Mesothelial cell of epicardium (in vitro differentiated cells): ENCODE results near the gene LRRC45. TPM values are rescaled to one million over a fixed set of nuclear protein-coding genes. Genes with fewer than 3 reads are reported as not detected.

Experiments
- DNase-seq, 2 experiments: peaks; one replicate each; pipeline ENCODE4 v3.0.0; 2021; ENCODE audit warnings: low spot score in 2 of 2; ENCODE audit not compliant: unreplicated experiment in 2 of 2
- H3K27ac Mint-ChIP-seq: 2 replicates; pipeline ENCODE4 v1.8.0; 2021; ENCODE audit warnings: mixed read lengths
- H3K27me3 Mint-ChIP-seq: 2 replicates; pipeline ENCODE4 v1.8.0; 2021; ENCODE audit warnings: low read depth, mixed read lengths
- H3K36me3 Mint-ChIP-seq: 2 replicates; pipeline ENCODE4 v1.8.0; 2021; ENCODE audit warnings: mixed read lengths
- H3K4me1 Mint-ChIP-seq: 2 replicates; pipeline ENCODE4 v1.8.0; 2021; ENCODE audit warnings: mixed read lengths
- H3K4me3 Mint-ChIP-seq: 2 replicates; pipeline ENCODE4 v1.8.0; 2021; ENCODE audit warnings: mild to moderate bottlenecking, moderate library complexity, mixed read lengths
- H3K9me3 Mint-ChIP-seq: 2 replicates; pipeline ENCODE4 v1.8.0; 2021; ENCODE audit warnings: mixed read lengths
- CTCF ChIP-seq: fragments of 200-600 bp; sonication (generic); IDR thresholded peaks from one replicate; pipeline ENCODE4 v1.5.0; 2021; ENCODE audit warnings: antibody characterized with exemption; ENCODE audit not compliant: unreplicated experiment
- total RNA-seq: library from RNA; stranded (reverse); gene quantifications from 3 replicates; pipeline ENCODE4 v1.2.1, GENCODE V29; 2021

The LRRC45 gene
- total RNA-seq, 1 donor from 2014 or later = 16.9 TPM

DNA sequence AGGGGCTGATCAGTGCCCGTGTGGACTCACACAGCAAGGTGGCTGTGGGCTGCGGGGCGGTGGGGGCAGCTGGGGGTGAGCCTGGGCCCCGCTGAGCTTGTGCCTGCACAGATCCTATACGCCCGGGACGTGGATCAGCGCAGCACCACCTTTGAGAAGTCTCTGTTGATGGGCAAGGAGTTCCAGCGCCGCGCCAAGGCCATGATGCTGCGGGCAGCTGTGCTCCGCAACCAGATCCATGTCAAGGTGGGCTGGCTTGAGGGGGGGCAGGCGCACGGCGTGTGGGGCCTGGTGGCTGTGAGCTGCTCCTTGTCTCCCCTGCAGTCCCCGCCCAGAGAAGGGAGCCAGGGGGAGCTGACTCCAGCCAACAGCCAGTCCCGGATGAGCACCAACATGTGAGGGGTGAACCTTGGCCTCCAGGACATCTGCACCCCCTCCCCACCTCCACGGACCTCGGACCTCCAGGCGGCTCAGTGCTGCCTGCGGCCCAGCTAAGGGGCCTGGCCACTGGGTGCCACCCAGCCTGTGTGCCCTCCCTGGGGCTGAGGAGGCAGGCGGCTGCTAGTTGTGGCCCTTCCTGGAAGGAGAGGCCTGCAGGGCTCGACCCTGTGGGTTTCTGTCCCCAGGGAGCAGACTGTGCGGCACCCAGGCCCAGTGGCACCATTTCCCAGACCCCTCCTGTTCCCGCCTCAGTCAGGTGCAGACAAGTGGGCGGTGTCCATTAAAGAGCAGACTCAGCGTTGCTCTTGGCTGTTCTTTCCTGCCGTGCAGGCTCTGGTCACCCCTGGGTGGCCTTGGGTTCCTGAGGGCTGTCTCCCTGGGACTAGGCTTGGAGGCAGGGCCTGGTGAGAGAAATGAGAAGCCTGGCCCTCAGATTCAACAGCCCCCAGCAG lies 33.9 kb downstream of the LRRC45 start:
- peaks cover 5% of the 10 kb centered on the region for H3K36me3 Mint-ChIP-seq
- no peak overlapping the region for H3K27ac Mint-ChIP-seq
- H3K9me3 Mint-ChIP-seq = no peaks in the 10 kb centered on the region
- H3K4me1 Mint-ChIP-seq = peaks cover 6% of the 10 kb centered on the region
- no peak overlapping the region for H3K4me3 Mint-ChIP-seq
- TF ChIP-seq CTCF = no peak
- H3K27me3 Mint-ChIP-seq = no peaks in the 10 kb centered on the region
- DNase-seq = no peak

DNA sequence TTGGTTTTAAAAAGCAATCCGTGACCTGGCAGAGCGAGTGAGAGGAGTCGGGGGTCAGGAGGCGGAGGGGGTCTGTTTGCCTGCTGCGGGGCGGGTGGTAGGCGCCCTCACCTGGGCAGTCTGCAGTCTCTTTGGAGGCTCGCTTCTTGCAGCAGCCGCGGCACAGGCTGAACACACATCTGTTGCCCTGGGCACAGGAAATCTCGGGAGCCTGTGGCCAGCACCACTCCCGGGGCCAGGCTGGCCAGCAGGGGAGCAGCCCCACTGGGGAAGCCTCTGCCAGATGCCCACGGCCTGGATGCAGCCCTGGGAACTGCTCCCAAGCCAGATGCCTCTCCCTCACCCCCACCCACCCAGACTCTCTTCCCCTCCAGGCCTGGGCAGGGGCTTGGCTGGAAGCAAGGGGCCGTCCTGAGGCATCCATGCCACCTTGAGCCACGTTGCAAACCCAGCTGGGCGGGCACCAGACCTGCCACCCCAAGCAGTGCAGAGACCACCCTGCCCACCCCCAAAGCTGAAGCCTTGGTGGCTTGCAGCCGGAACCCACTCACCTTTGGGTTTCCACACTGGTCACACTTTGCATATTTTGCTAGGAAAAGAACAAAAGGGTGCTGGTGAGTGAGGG lies 35.2 kb downstream of the LRRC45 start:
- Mint-ChIP-seq H3K27me3 (no peaks in the 10 kb centered on the region), H3K9me3 (no peaks in the 10 kb centered on the region), H3K4me1 (peaks cover 2% of the 10 kb centered on the region), H3K36me3 (peaks cover 5% of the 10 kb centered on the region), H3K27ac (no peak overlapping the region), H3K4me3 (no peak overlapping the region)
- no peak for DNase-seq
- no peak for TF ChIP-seq CTCF

- no peaks in the 10 kb centered on the region for H3K9me3 Mint-ChIP-seq
- peaks cover 5% of the 10 kb centered on the region for H3K36me3 Mint-ChIP-seq
- no peaks in the 10 kb centered on the region for H3K4me1 Mint-ChIP-seq
- no peak for TF ChIP-seq CTCF
- no peak overlapping the region for H3K27ac Mint-ChIP-seq
- H3K4me3 Mint-ChIP-seq = no peak overlapping the region
- no peak for DNase-seq
- no peaks in the 10 kb centered on the region for H3K27me3 Mint-ChIP-seq
Observed at GRCh38 chr17:82058855-82059249, 35.7 kb downstream of the LRRC45 start.

DNA sequence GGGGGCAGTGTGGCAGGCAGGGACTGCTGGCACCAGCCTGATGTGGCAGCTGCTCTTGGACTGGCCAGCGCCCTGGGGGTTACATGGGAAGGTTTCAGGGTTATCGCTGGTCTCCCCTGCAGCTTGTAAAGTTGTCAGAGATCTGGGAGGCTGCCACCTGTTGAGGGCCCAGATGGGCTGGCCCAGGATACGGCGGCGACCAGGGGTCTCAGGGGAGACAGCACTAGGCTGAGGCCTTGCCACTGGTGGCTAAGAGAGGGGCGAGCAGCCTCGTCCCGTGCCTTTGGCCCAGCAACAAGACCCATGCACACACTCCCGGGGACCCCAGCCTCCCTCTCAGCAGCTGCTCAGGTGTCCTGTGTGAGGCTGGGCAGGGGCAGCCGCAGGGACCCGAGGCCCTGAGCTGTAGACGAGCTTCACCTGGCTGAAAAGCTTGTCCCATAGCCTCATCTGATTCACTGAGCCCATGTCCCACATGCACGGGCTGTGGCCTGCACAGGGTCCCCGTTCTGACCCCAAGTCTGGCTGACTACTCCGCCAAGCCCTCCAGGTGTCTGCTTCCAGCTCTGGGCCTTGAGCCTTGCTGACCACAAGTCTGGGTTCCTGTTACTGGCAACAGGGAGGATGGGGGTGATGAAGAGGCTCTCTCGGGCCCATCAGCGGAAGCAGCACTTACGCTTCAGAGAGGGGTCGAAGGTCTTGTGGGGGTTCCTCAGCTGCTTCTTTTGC lies 36.3 kb downstream of the LRRC45 start:
- Mint-ChIP-seq H3K27me3 (no peaks in the 10 kb centered on the region), H3K27ac (no peak overlapping the region), H3K4me1 (no peaks in the 10 kb centered on the region), H3K36me3 (peaks cover 5% of the 10 kb centered on the region), H3K4me3 (no peak overlapping the region), H3K9me3 (no peaks in the 10 kb centered on the region)
- DNase-seq = no peak
- TF ChIP-seq CTCF = no peak

- no peak for TF ChIP-seq CTCF
- no peaks in the 10 kb centered on the region for H3K9me3 Mint-ChIP-seq
- no peaks in the 10 kb centered on the region for H3K4me1 Mint-ChIP-seq
- H3K27ac Mint-ChIP-seq = no peak overlapping the region
- no peaks in the 10 kb centered on the region for H3K27me3 Mint-ChIP-seq
- no peak overlapping the region for H3K4me3 Mint-ChIP-seq
- peaks cover 5% of the 10 kb centered on the region for H3K36me3 Mint-ChIP-seq
- no peak for DNase-seq
Observed at GRCh38 chr17:82060001-82060380, 36.9 kb downstream of the LRRC45 start.
